HCT116 (cell line): ENCODE data around the gene ATP8B4. TPM values are rescaled to one million over a fixed set of nuclear protein-coding genes. Genes with fewer than 3 reads are reported as not detected.

Source experiments
- ATAC-seq: fragments of 200-7000 bp; cut with Tn5 transposase; 2 replicates; pipeline ENCODE4 v1.9.1; 2020; ENCODE audit warnings: mild to moderate bottlenecking, moderate library complexity
- BruUV-seq: library from RNA; stranded (reverse); fragments of 400-500 nt; replicated peaks from 2 replicates; lab custom pipeline; 2021; lab: Mats Ljungman, UMichigan
- CTCF ChIA-PET: fragments of 300-600 bp; sonication (Branson Sonifier 250); formaldehyde crosslinking; loops from one replicate; lab custom pipeline; 2021; ENCODE audit warnings: antibody characterized with exemption; lab: Charles Lee
- POLR2A ChIA-PET: fragments of 300-600, 350-600 bp; sonication (Branson Sonifier 250); formaldehyde crosslinking; loops from one replicate; lab custom pipeline; 2021; ENCODE audit warnings: antibody characterized with exemption; lab: Charles Lee
- RAD21 ChIA-PET, 2 experiments: fragments of 300-600 bp; sonication (Branson Sonifier 250); formaldehyde crosslinking; loops; one replicate each; lab custom pipeline; 2023; ENCODE audit warnings: low total read pairs in 2 of 2; ENCODE audit not compliant: uncharacterized antibody in 2 of 2, unreplicated experiment in 2 of 2, low non-redundant PET in 1 of 2; lab: Charles Lee
- DNase-seq: peaks from one replicate; pipeline ENCODE4 v3.0.0-alpha.2; 2010; ENCODE audit warnings: low read depth, low spot score
- H2AFZ ChIP-seq: fragments of 200-600 bp; shearing (Covaris generic), sonication (generic); 2 replicates; pipeline ENCODE4 v1.6.1; 2017; ENCODE audit warnings: low read depth, mixed run types, mixed read lengths, antibody characterized with exemption, low read length; ENCODE audit not compliant: poor library complexity, severe bottlenecking
- H3K27ac ChIP-seq: 2 replicates; pipeline ENCODE4 v1.5.1; 2012; ENCODE audit warnings: low read depth, low read length
- H3K27me3 ChIP-seq: fragments of 200-600 bp; sonication (generic); 2 replicates; pipeline ENCODE4 v1.6.1; 2016; ENCODE audit warnings: mixed run types, low read length, mixed read lengths; ENCODE audit not compliant: insufficient read depth
- H3K36me3 ChIP-seq, 2 experiments: fragments of 200-500 bp in 1 of 2; fragments of 200-600 bp in 1 of 2; sonication (Bioruptor generic) in 1 of 2; sonication (generic) in 1 of 2; 2 replicates each; pipeline versions ENCODE4 v1.5.1 to v1.6.1; 2014 to 2016; ENCODE audit warnings: low read length in 2 of 2, inconsistent platforms in 1 of 2, mixed read lengths in 1 of 2, mixed run types in 1 of 2; ENCODE audit not compliant: insufficient read depth in 2 of 2, control insufficient read depth in 1 of 2
- H3K4me1 ChIP-seq, 2 experiments: fragments of 200-600 bp in 1 of 2; sonication (generic) in 1 of 2; 2 replicates each; pipeline versions ENCODE4 v1.5.1 to v1.6.1; 2012 to 2017; ENCODE audit warnings: low read length in 2 of 2, inconsistent platforms in 1 of 2, mild to moderate bottlenecking in 1 of 2, mixed read lengths in 1 of 2, mixed run types in 1 of 2, moderate library complexity in 1 of 2; ENCODE audit not compliant: insufficient read depth in 2 of 2, control insufficient read depth in 1 of 2
- H3K4me2 ChIP-seq: fragments of 200-600 bp; sonication (generic); 2 replicates; pipeline ENCODE4 v1.6.1; 2017; ENCODE audit warnings: mixed run types, low read length, mixed read lengths
- H3K4me3 ChIP-seq, 2 experiments: fragments of 200-600 bp in 1 of 2; sonication (generic) in 1 of 2; replicated peaks in 1 of 2; 2 replicates each; pipeline ENCODE4 v1.5.1; 2011 to 2016; ENCODE audit warnings: low read length in 2 of 2, control low read depth in 1 of 2, low read depth in 1 of 2, mild to moderate bottlenecking in 1 of 2, mixed read lengths in 1 of 2, mixed run types in 1 of 2
- H3K79me2 ChIP-seq: fragments of 200-600 bp; sonication (generic); 2 replicates; pipeline ENCODE4 v1.6.1; 2017; ENCODE audit warnings: mild to moderate bottlenecking, mixed run types, low read length, moderate library complexity, mixed read lengths; ENCODE audit not compliant: insufficient read depth
- H3K9ac ChIP-seq: fragments of 200-600 bp; sonication (generic); 2 replicates; pipeline ENCODE4 v1.6.1; 2016; ENCODE audit warnings: low read length, mixed read lengths
- H3K9me2 ChIP-seq: fragments of 200-600 bp; sonication (generic), shearing (Covaris generic); 2 replicates; pipeline ENCODE4 v1.6.1; 2017; ENCODE audit warnings: mixed run types, mild to moderate bottlenecking, moderate library complexity; ENCODE audit not compliant: insufficient read depth
- H3K9me3 ChIP-seq, 2 experiments: fragments of 200-500 bp in 1 of 2; fragments of 200-600 bp in 1 of 2; sonication (Bioruptor generic) in 1 of 2; sonication (generic) in 1 of 2; 2 replicates each; pipeline ENCODE4 v1.6.1; 2014 to 2017; ENCODE audit warnings: low read length in 2 of 2, mixed read lengths in 2 of 2, inconsistent platforms in 1 of 2, low read depth in 1 of 2, mild to moderate bottlenecking in 1 of 2, mixed run types in 1 of 2, moderate library complexity in 1 of 2; ENCODE audit not compliant: control insufficient read depth in 1 of 2, insufficient read depth in 1 of 2
- H4K20me1 ChIP-seq: fragments of 200-600 bp; sonication (generic), shearing (Covaris generic); 2 replicates; pipeline ENCODE4 v1.6.1; 2017; ENCODE audit warnings: mixed run types, mild to moderate bottlenecking, moderate library complexity; ENCODE audit not compliant: insufficient read depth
- CBX3 ChIP-seq: IDR thresholded peaks from 2 replicates; pipeline ENCODE4 v1.6.1; 2012; ENCODE audit warnings: low read depth
- EGR1 ChIP-seq: IDR thresholded peaks from 2 replicates; pipeline ENCODE4 v1.6.1; 2012; ENCODE audit warnings: low read depth
- ELF1 ChIP-seq: IDR thresholded peaks from 2 replicates; pipeline ENCODE4 v1.6.1; 2012; ENCODE audit warnings: low read depth, borderline replicate concordance
- EZH2 ChIP-seq: fragments of 200-600 bp; sonication (generic); IDR thresholded peaks from 2 replicates; pipeline ENCODE4 v1.6.1; 2017; ENCODE audit warnings: antibody characterized with exemption, mixed run types
- FOSL1 ChIP-seq: IDR thresholded peaks from 2 replicates; pipeline ENCODE4 v1.6.1; 2012; ENCODE audit warnings: low read depth
- JUND ChIP-seq: IDR thresholded peaks from 2 replicates; pipeline ENCODE4 v1.6.1; 2012
- POLR2A ChIP-seq: IDR thresholded peaks from 2 replicates; pipeline ENCODE4 v1.7.0; 2011; ENCODE audit warnings: borderline replicate concordance; ENCODE audit not compliant: insufficient read depth, insufficient read length; ENCODE audit errors: extremely low read depth
- SIN3A ChIP-seq: IDR thresholded peaks from 2 replicates; pipeline ENCODE4 v1.6.1; 2012; ENCODE audit warnings: low read depth
- SRF ChIP-seq: IDR thresholded peaks from 2 replicates; pipeline ENCODE4 v1.6.1; 2012; ENCODE audit warnings: low read depth
- TCF7L2 ChIP-seq: IDR thresholded peaks from 2 replicates; pipeline ENCODE4 v1.7.0; 2011; ENCODE audit warnings: borderline replicate concordance, inconsistent platforms; ENCODE audit not compliant: insufficient read depth, insufficient read length; ENCODE audit errors: extremely low read depth
- YY1 ChIP-seq: IDR thresholded peaks from 2 replicates; pipeline ENCODE4 v1.6.1; 2011; ENCODE audit warnings: low read length, low read depth, moderate library complexity, mild to moderate bottlenecking; ENCODE audit not compliant: insufficient replicate concordance; ENCODE audit errors: extremely low read depth
- ZFX ChIP-seq: fragments of 450-650 bp; IDR thresholded peaks from 2 replicates; pipeline ENCODE4 v1.6.1; 2017
- intact Hi-C: fragments of 100-400 bp; cut with micrococcal nuclease; formaldehyde crosslinking; loops from 2 replicates; pipeline ENCODE4 v1.10.0; 2022
- total RNA-seq: library from RNA; stranded (reverse); gene quantifications from one replicate; pipeline ENCODE4 v1.2.1, GENCODE V29; 2021; ENCODE audit not compliant: unreplicated experiment
- TF ChIP-seq, protein P1 (sequence below), 3 experiments: fragments of 200-600 bp in 1 of 3; sonication (generic) in 1 of 3; IDR thresholded peaks in 2 of 3; conservative IDR thresholded peaks in 1 of 3; 2 replicates each; pipeline ENCODE4 v1.5.1; 2012 to 2017; ENCODE audit warnings: low read depth in 2 of 3, low read length in 2 of 3, antibody characterized with exemption in 1 of 3, borderline replicate concordance in 1 of 3, control low read depth in 1 of 3, mild to moderate bottlenecking in 1 of 3, mixed read lengths in 1 of 3, mixed run types in 1 of 3, moderate library complexity in 1 of 3; ENCODE audit not compliant: insufficient read depth in 1 of 3

The ATP8B4 gene
- total RNA-seq, 1 experiment from 2014 or later: 0.25 TPM

DNA sequence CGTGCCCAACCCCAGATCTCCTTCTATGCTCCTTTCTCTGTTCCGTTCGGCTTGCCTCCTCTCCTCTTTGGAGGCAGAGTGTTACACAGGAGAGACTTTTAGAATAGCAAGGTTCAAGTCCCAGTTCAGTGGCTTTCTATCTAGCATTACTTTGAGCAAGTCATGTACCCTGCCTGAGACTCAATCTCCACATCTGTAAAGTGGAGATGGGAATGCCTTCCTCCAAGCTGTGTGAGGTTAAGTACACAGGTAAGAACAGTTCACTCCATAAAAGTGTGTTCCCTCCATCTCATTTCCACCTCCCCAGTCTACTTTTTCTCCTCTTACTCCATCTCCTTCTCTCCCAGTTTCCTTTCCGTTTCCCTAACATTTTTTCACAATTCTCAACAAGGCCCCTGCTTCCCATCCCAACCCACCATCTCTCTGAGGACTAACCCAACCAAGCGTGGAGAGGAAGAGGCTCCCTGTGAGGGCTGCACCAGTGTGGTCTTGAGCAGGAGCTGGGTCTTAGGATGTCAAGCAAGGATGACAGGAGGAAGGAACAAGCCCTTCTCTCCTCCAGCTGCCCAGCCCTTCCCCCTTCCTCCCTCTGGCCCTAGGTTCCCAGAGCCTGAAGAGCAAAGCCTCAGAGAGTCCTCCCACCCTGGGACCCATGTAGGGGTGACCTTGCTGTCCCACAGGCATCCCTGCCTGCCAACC, 6.4 kb downstream of the ATP8B4 start:
- Histone ChIP-seq H3K4me2 (no peak overlapping the region), H3K4me3 (no peak overlapping the region), H3K9me3 (no peaks in the 10 kb centered on the region), H3K79me2 (no peaks in the 10 kb centered on the region), H2AFZ (no peak overlapping the region), H3K27ac (no peak overlapping the region), H3K36me3 (no peaks in the 10 kb centered on the region), H3K9ac (no peak overlapping the region), H3K4me1 (no peaks in the 10 kb centered on the region), H4K20me1 (no peaks in the 10 kb centered on the region), H3K9me2 (no peaks in the 10 kb centered on the region), H3K27me3 (no peaks in the 10 kb centered on the region)
- no peak for ATAC-seq
- intact Hi-C loops: no loop called here
- ChIA-PET CTCF (no interaction called here), RAD21 (no interaction called here), POLR2A (no interaction called here)
- no TSS peak for BruUV-seq
- DNase-seq: no peak
- TF ChIP-seq CBX3 (no peak), ELF1 (no peak), EZH2 (no peak), FOSL1 (no peak), ZFX (no peak), YY1 (no peak), EGR1 (no peak), SIN3A (no peak), JUND (no peak), SRF (no peak), TCF7L2 (no peak), POLR2A (no peak)
- TF ChIP-seq, protein P1, sequence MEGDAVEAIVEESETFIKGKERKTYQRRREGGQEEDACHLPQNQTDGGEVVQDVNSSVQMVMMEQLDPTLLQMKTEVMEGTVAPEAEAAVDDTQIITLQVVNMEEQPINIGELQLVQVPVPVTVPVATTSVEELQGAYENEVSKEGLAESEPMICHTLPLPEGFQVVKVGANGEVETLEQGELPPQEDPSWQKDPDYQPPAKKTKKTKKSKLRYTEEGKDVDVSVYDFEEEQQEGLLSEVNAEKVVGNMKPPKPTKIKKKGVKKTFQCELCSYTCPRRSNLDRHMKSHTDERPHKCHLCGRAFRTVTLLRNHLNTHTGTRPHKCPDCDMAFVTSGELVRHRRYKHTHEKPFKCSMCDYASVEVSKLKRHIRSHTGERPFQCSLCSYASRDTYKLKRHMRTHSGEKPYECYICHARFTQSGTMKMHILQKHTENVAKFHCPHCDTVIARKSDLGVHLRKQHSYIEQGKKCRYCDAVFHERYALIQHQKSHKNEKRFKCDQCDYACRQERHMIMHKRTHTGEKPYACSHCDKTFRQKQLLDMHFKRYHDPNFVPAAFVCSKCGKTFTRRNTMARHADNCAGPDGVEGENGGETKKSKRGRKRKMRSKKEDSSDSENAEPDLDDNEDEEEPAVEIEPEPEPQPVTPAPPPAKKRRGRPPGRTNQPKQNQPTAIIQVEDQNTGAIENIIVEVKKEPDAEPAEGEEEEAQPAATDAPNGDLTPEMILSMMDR (IDR thresholded peaks at IDR 0.05 in 2 of 3, conservative IDR thresholded peaks at IDR 0.05 in 1 of 3; ENCODE audit: borderline replicate concordance in 1 of 3, insufficient read depth in 1 of 3, low read depth in 2 of 3, low read length in 2 of 3): no peak
